ENCODE data around the gene MZB1.

- TF ChIP-seq CTCF (conservative IDR thresholded peaks at IDR 0.05 in 1 of 2, IDR thresholded peaks at IDR 0.05 in 1 of 2; ENCODE audit: low read depth in 1 of 2, low read length in 2 of 2) (no peak), EZH2 (IDR thresholded peaks at IDR 0.05; ENCODE audit: low read length, missing control alignments) (no peak)
These were observed 13.7 kb upstream of the MZB1 start for GRCh38 chr5:139403418-139403786.

Measured in fibroblast of lung (primary cell).